Effector memory CD4-positive, alpha-beta T cell (primary cell): Measurements from ENCODE around the gene RER1.

Experiments used
- DNase-seq, 3 donors: peaks; one replicate each; pipeline ENCODE4 v3.0.0-alpha.2; 2020
- H3K27ac ChIP-seq: 2 replicates; pipeline ENCODE4 v1.7.0; 2013; ENCODE audit warnings: mild to moderate bottlenecking, low read length, moderate library complexity; ENCODE audit not compliant: insufficient read depth, poor library complexity, severe bottlenecking
- H3K27me3 ChIP-seq: replicated peaks from 2 replicates; pipeline ENCODE4 v1.7.0; 2013; ENCODE audit warnings: mild to moderate bottlenecking, low read length; ENCODE audit not compliant: insufficient read depth, control insufficient read depth, poor library complexity, severe bottlenecking
- H3K36me3 ChIP-seq: 2 replicates; pipeline ENCODE4 v1.7.0; 2013; ENCODE audit warnings: mild to moderate bottlenecking, low read length, moderate library complexity; ENCODE audit not compliant: control insufficient read depth, insufficient read depth
- H3K4me1 ChIP-seq: 2 replicates; pipeline ENCODE4 v1.7.0; 2013; ENCODE audit warnings: low read length, mild to moderate bottlenecking; ENCODE audit not compliant: control insufficient read depth, insufficient read depth, poor library complexity, severe bottlenecking
- H3K4me3 ChIP-seq: 2 replicates; pipeline ENCODE4 v1.7.0; 2013; ENCODE audit warnings: low read length, low read depth, mild to moderate bottlenecking; ENCODE audit not compliant: insufficient read depth, poor library complexity, severe bottlenecking
- H3K9me3 ChIP-seq: 2 replicates; pipeline ENCODE4 v1.7.0; 2013; ENCODE audit warnings: mild to moderate bottlenecking, low read length, moderate library complexity; ENCODE audit not compliant: control insufficient read depth

RER1 gene

DNA sequence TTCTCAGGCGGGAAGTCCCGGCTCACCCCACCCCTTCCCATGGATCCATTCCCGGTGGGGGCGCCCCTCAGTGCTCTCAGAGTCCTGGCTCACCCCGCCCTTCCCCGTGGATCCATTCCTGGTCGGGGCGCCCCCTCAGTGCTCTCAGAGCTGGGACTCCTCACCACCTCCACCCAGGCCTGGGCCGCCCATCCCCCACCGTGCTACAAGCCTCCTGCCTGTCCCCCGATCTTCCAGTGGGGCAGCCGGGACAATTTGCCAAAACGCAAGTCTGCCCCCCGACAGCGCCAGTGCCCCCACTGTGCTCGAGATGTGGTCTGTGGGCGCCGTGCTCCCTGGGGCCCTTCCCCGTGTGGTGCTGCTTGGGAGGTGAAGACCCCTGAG lies 61.3 kb downstream of the RER1 start:
- Histone ChIP-seq H3K27me3 (no peaks in the 10 kb centered on the region), H3K4me3 (no peak overlapping the region), H3K9me3 (no peaks in the 10 kb centered on the region), H3K27ac (no peak overlapping the region), H3K36me3 (no peaks in the 10 kb centered on the region), H3K4me1 (no peaks in the 10 kb centered on the region)
- no peak for DNase-seq

DNA sequence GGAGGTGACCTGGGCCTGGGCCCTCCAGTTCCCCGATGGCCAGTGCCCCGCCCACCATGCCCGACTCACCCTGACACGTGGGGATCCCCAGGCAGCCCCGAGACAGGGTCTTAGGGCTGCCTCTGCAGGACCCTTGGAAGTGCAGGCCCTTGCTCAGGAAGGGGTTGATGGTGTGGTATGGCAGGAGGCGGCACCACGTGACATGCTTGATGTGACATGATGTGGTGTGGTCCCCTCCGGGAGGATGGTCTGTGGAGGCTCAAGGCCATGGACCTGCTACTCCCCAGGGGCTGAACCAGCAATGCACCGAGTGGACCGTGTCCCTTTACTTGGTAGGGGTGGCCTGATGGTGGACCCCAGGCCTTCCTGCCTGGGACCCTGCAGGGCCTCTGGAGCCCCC lies 62.6 kb downstream of the RER1 start:
- DNase-seq: no peak
- Histone ChIP-seq H3K36me3 (no peaks in the 10 kb centered on the region), H3K4me1 (no peaks in the 10 kb centered on the region), H3K27ac (no peak overlapping the region), H3K9me3 (no peaks in the 10 kb centered on the region), H3K4me3 (no peak overlapping the region), H3K27me3 (no peaks in the 10 kb centered on the region)
